ENCODE data around the gene MADCAM1.
"Not testable (repeated sequence)": the region's sequence is repeated elsewhere in the genome, so short reads cannot be mapped to it uniquely, and the experiment has no call there.

Gene MADCAM1

DNA sequence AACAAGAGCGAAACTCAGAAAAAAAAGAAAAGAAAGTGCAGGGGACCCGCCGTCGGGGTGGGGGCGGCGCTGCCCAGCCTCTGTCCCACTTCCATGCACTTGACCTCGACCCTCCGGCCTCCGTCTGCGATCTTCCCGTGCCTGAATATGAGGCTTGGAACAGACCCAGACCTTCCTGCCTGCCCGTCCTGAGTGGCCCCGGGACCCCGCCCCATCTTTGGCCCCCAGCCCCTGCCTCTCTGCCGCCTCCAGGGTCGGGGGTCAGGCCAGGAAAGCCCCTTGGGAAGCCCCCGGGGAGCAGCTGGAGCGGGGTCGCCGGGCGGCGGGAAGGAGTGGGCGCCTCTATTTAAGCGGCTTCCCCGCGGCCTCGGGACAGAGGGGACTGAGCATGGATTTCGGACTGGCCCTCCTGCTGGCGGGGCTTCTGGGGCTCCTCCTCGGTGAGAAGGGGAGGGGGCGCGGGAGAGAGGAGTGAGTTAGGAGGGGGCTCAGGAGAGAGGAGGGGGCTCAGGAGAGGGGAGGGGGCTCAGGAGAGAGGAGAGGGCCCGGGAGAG, at the start of gene MADCAM1:
Gene MADCAM1 (plus strand): TSS at position 375 of the 554 bp plus-strand sequence. CDS start 14 bp downstream, at position 389.
- DNase-seq (ENCODE audit: low read depth): no peak

GRCh38 chr19:447064-447426, 49.2 kb upstream of the MADCAM1 start:
- no peak for DNase-seq (ENCODE audit: low read depth)

DNA sequence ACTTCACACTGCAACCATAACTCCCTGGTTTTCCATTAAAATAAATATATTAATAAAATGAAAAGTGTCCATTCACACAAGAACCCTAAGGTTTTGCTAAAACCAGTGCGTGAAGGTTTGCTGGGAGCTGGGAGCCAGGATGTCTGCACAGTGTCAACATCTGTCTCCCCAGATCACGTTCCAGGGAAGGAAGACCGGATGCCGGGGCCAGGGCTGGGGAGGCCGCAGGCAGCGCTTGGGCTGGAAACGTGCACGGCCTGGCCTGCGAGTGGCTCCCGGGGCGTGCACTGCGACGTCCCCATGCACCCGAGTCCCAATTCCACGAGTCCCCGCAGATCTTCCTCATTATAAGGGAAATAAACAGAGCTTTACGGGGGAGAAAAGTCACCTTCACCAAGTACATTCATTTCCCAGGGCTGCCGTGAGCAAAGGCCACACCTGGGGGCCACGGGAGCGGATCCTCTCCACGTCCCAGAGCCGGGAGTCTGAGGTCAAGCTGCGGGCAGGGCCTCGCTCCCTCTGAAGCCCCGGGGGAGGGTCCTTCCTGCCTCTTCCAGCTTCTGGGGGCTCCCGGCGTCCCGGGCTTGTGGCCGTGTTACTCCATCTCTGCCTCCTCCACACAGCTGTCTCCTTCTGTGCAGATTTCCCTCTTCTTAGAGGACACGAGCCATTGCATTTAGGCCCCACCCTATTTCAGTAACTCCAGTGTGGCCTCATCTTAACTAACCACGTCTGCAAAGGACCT, 48.3 kb upstream of the MADCAM1 start:
- DNase-seq (ENCODE audit: low read depth): no peak

DNA sequence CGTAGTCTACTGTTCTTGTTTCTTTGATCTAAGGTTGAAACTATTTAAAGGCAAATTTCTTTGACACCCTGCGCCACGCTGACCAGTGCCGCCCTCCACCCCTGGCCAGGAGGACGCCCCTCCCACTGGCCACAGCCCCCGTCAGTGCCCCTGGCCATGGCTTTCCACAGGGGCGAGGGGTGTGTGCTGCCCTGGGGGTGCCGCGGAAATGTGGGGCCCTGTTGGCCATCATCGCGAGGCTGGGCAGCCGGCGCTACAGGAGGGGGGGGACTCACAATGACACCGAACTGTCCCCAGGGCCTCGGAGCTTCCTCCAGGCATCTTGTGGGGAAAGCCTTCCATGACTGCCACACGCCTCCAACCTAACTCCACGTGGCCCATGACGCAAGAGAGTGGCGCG, 46.4 kb upstream of the MADCAM1 start:
- no peak for DNase-seq (ENCODE audit: low read depth)

DNA sequence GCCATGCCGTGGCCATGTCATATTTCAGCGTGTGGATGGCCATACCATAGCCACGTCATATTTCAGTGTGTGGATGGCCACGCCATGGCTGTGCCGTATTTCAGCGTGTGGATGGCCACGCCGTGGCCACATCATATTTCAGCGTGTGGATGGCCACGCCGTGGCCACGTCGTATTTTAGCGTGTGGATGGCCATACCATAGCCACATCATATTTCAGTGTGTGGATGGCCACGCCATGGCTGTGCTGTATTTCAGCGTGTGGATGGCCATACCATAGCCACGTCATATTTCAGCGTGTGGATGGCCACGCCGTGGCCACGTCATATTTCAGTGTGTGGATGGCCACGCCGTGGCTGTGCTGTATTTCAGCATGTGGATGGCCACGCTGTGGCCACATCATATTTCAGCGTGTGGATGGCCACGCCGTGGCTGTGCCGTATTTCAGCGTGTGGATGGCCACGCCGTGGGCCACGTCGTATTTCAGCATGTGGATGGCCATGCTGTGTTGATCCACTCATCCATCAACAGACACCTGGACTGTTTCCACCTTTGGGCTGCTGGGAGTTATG, 45.3 kb upstream of the MADCAM1 start:
- DNase-seq (ENCODE audit: low read depth): not testable (repeated sequence)

GRCh38 chr19:452829-453228, 43.5 kb upstream of the MADCAM1 start:
- DNase-seq (ENCODE audit: low read depth): no peak

DNA sequence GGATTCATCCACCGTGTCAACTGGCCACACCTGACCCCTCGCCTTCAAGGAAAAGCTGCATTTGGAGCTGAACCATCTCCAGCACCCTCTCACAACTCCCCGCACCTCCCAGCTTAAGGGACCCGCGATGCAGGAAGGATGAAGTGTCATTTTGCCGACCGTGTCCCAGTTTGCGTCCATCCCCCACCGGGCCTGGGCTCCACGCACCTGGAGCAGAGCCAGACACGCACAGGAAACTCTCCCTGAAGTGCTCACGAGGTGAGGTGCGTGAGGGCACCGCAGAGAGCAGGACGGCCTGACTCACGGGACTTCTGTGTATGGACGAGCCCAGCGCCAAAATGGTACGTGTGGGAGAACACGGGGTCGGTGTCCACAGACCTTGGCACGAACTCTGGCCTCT, 42.7 kb upstream of the MADCAM1 start:
- DNase-seq (ENCODE audit: low read depth): no peak

DNA sequence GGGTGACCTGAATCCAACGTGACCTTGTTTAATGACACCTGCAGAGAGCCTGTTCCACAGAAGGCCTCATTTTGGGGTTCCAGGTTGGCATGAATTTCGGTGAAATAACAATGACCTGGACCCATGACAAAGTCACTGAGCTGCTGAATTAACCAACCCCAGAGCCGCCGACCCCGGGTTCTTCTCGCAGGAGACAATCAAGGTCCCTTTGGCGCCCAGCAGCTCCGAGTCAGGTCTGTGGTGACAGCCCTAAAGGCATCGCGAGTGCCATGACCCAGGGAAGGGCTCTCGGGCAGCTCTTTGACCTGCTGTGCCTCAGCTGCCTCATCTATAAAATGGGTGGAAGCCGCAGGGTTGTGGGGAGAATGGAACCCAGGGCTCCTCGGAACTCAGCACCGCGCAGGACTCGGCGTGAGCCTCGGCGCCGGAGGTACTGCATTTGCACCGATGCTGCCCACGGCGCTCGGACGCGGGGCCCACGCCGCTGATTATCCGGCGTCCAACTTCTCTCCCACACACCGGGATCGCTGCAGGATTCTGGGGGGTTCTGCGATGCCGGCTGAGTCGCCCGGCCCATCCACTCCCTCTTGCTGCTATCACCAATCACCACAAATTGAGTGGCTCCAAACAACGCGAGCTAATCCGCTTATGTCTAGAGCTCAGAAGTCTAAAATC, 41.1 kb upstream of the MADCAM1 start:
- no peak for DNase-seq (ENCODE audit: low read depth)

GRCh38 chr19:455851-456546, 40.3 kb upstream of the MADCAM1 start:
- no peak for DNase-seq (ENCODE audit: low read depth)

DNA sequence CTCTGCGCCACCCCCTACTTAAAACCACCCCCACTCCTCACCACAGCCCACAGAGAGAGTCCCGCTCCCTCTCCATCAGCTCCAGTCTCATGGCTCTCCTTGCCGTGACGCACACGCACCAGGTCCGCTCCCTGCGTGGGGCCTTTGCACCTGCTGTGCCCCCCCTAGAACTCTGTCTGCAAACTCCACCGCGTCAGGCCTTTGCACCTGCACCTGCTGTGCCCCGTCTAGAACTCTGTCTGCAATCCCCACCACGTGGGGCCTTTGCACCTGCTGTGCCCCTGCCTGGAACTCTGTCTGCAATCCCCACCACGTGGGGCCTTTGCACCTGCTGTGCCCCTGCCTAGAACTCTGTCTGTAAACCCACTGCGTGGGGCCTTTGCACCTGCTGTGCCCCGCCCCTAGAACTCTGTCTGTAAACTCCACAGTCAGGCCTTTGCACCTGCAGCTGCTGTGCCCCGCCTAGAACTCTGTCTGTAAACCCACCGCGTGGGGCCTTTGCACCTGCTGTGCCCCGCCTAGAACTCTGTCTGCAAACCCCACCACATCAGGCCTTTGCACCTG, 39.7 kb upstream of the MADCAM1 start:
- DNase-seq (ENCODE audit: low read depth): no peak

GRCh38 chr19:457636-458035, 38.6 kb upstream of the MADCAM1 start:
- no peak for DNase-seq (ENCODE audit: low read depth)

- no peak for DNase-seq (ENCODE audit: low read depth)
Observed at GRCh38 chr19:458091-459042, 37.9 kb upstream of the MADCAM1 start.

- no peak for DNase-seq (ENCODE audit: low read depth)
Observed at GRCh38 chr19:459724-460511, 36.4 kb upstream of the MADCAM1 start.

- no peak for DNase-seq (ENCODE audit: low read depth)
Observed at GRCh38 chr19:460877-461720, 35.2 kb upstream of the MADCAM1 start, which contains the start of gene SHC2. SHC2 (minus strand) TSS chr19:461033; CDS start chr19:460996, 37 bp downstream.

GRCh38 chr19:461721-462551, 34.4 kb upstream of the MADCAM1 start:
- DNase-seq (ENCODE audit: low read depth): no peak

DNA sequence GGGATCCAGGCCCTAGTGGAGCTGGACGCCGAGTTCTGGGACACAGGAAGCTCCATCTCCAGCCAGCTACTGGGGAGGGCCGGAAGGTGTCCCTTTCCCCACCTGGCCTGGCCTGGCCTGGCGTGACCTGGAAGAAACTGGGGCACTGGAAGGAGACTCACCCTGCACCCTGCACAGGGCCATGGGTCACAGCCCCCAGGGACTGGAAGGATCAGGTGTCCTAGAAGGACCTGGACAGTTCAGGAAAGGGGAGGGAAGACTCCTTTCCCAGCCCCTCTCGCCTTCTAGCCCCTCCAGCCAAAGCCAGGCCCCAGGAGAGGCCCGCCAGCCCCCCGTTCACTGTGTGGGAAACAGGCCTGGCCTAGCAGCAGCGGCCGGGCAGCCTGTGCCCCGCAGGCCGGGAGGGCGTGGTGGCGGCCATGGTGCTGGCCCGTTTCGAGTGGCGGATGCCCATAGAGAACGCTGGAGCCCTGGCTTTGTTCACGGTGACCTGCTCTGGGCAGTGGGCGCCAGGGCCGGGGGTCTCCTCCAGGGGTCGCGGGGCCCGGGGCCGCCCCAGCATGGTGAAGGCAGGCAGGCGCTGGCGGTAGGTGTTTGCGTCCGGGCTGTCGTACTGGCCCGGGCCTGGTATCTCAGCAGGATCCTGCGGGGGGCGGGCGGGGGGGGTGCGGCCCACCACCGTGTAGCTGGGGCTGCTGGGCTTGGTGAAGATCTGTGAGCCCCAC, 32.6 kb upstream of the MADCAM1 start:
- no peak for DNase-seq (ENCODE audit: low read depth)

- DNase-seq (ENCODE audit: low read depth): no peak
Observed at GRCh38 chr19:464208-464545, 32.1 kb upstream of the MADCAM1 start.

All from T-helper 22 cell (primary cell).